ENCODE results near the gene ZNF385B. TPM values are rescaled to one million over a fixed set of nuclear protein-coding genes. Genes with fewer than 3 reads are reported as not detected.

Gene ZNF385B
- total and polyA plus RNA-seq, 4 donors = 13.5 to 70.8 (median 45.2) TPM

GRCh38 chr2:179726461-179727180 lies 134.8 kb downstream of the ZNF385B start:
- Histone ChIP-seq H3K4me1 (ENCODE audit: control insufficient read depth in 5 of 5, insufficient read depth in 5 of 5, low read length in 5 of 5) (no peaks in the 10 kb centered on the region), H3K9me3 (ENCODE audit: control insufficient read depth in 4 of 4, insufficient read depth in 3 of 4, low read length in 3 of 4) (no peaks in the 10 kb centered on the region), H3K4me3 (no peak overlapping the region), H3K27me3 (ENCODE audit: control insufficient read depth in 3 of 3, insufficient read depth in 3 of 3, low read length in 2 of 3) (no peaks in the 10 kb centered on the region), H3K9ac (ENCODE audit: insufficient read depth in 1 of 2, low read length in 2 of 2) (no peak overlapping the region), H3K27ac (ENCODE audit: low read depth in 1 of 2, low read length in 1 of 2) (no peak overlapping the region), H3K36me3 (ENCODE audit: control insufficient read depth in 4 of 4, insufficient read depth in 4 of 4, low read length in 4 of 4) (no peaks in the 10 kb centered on the region)
- no peak for TF ChIP-seq CTCF (IDR thresholded peaks at IDR 0.05; ENCODE audit: control extremely low read depth, extremely low read depth)
- DNase-seq = no peak
- ATAC-seq (ENCODE audit: insufficient read depth, low FRiP score) = no peak
- WGBS, 2 donors = 94 to 96% methylated on average over 5 of the region's 5 CpGs

- Histone ChIP-seq H3K4me3 (no peak overlapping the region), H3K36me3 (ENCODE audit: control insufficient read depth in 4 of 4, insufficient read depth in 4 of 4, low read length in 4 of 4) (no peaks in the 10 kb centered on the region), H3K27me3 (ENCODE audit: control insufficient read depth in 3 of 3, insufficient read depth in 3 of 3, low read length in 2 of 3) (no peaks in the 10 kb centered on the region), H3K27ac (ENCODE audit: low read depth in 1 of 2, low read length in 1 of 2) (no peak overlapping the region), H3K9me3 (ENCODE audit: control insufficient read depth in 4 of 4, insufficient read depth in 3 of 4, low read length in 3 of 4) (no peaks in the 10 kb centered on the region), H3K9ac (ENCODE audit: insufficient read depth in 1 of 2, low read length in 2 of 2) (no peak overlapping the region), H3K4me1 (ENCODE audit: control insufficient read depth in 5 of 5, insufficient read depth in 5 of 5, low read length in 5 of 5) (no peaks in the 10 kb centered on the region)
- no peak for TF ChIP-seq CTCF (IDR thresholded peaks at IDR 0.05; ENCODE audit: control extremely low read depth, extremely low read depth)
- DNase-seq = no peak
- ATAC-seq (ENCODE audit: insufficient read depth, low FRiP score) = no peak
Measured at GRCh38 chr2:179724403-179724802, 137.0 kb downstream of the ZNF385B start.

GRCh38 chr2:179720173-179720772 lies 141.1 kb downstream of the ZNF385B start:
- Histone ChIP-seq H3K27ac (ENCODE audit: low read depth in 1 of 2, low read length in 1 of 2) (no peak overlapping the region), H3K4me3 (no peak overlapping the region)
- no peak for ATAC-seq (ENCODE audit: insufficient read depth, low FRiP score)

More at GRCh38 chr2:179720173-179720772, 141.1 kb downstream of the ZNF385B start:
- TF ChIP-seq CTCF (IDR thresholded peaks at IDR 0.05; ENCODE audit: control extremely low read depth, extremely low read depth) = no peak
- Histone ChIP-seq H3K4me1 (ENCODE audit: control insufficient read depth in 5 of 5, insufficient read depth in 5 of 5, low read length in 5 of 5) (peaks cover 0 to 2% (median 0%) of the 10 kb centered on the region in 5 donors), H3K9ac (ENCODE audit: insufficient read depth in 1 of 2, low read length in 2 of 2) (no peak overlapping the region), H3K9me3 (ENCODE audit: control insufficient read depth in 4 of 4, insufficient read depth in 3 of 4, low read length in 3 of 4) (no peaks in the 10 kb centered on the region), H3K27me3 (ENCODE audit: control insufficient read depth in 3 of 3, insufficient read depth in 3 of 3, low read length in 2 of 3) (peaks cover 0 to 2% (median 0%) of the 10 kb centered on the region in 3 donors), H3K36me3 (ENCODE audit: control insufficient read depth in 4 of 4, insufficient read depth in 4 of 4, low read length in 4 of 4) (no peaks in the 10 kb centered on the region)
- DNase-seq = no peak

Measured in lung (tissue), 12 donors.